Measurements from ENCODE around the gene CDADC1.

CDADC1 gene

DNA sequence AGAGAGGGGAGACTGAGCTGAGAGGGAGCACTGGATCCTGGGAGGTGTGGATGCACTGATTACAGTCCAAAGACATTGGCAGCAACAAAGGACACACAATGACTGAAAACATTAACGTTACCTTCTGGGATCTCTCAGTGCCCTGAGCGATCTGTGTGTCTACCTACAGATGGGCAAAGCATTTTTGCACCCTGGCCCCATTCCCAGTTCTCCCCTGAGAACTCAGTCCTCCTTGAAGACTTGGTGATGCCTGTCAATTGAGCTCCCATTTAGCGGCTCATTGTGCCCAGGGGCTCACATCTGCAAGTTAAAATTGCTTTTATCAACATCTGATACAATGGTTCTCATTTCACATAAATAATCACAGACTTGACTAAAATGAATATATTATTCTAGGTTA is 62.5 kb downstream of the CDADC1 start:
- H3K4me3 ChIP-seq, result no peak overlapping the region
- H3K27ac ChIP-seq, result peak overlapping the region; percentile 91
- TF ChIP-seq, protein P1, sequence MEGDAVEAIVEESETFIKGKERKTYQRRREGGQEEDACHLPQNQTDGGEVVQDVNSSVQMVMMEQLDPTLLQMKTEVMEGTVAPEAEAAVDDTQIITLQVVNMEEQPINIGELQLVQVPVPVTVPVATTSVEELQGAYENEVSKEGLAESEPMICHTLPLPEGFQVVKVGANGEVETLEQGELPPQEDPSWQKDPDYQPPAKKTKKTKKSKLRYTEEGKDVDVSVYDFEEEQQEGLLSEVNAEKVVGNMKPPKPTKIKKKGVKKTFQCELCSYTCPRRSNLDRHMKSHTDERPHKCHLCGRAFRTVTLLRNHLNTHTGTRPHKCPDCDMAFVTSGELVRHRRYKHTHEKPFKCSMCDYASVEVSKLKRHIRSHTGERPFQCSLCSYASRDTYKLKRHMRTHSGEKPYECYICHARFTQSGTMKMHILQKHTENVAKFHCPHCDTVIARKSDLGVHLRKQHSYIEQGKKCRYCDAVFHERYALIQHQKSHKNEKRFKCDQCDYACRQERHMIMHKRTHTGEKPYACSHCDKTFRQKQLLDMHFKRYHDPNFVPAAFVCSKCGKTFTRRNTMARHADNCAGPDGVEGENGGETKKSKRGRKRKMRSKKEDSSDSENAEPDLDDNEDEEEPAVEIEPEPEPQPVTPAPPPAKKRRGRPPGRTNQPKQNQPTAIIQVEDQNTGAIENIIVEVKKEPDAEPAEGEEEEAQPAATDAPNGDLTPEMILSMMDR (IDR thresholded peaks at IDR 0.05), result no peak
- no peak for DNase-seq (ENCODE audit: low spot score)

DNA sequence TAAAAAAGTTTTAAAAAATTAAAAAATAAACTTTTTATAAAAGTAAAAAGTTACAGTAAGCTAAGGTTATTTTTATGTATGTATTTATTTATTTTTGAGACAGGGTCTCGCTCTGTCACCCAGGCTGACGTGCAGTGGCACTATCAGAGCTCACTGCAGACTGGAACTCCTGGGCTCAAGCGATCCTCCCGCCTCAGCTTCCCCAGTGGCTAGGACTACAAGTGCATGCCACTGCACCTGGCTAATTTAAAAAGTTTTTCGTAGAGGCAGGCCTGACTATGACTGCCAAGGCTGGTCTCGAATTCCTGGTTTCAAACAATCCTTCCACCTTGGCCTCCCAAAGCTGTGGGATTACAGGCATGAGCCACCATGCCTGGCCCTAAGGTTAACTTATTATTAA is 64.1 kb downstream of the CDADC1 start:
- TF ChIP-seq, protein P1 (IDR thresholded peaks at IDR 0.05), result no peak
- H3K4me3 ChIP-seq, result no peak overlapping the region
- DNase-seq (ENCODE audit: low spot score), result no peak
- H3K27ac ChIP-seq, result no peak overlapping the region

DNA sequence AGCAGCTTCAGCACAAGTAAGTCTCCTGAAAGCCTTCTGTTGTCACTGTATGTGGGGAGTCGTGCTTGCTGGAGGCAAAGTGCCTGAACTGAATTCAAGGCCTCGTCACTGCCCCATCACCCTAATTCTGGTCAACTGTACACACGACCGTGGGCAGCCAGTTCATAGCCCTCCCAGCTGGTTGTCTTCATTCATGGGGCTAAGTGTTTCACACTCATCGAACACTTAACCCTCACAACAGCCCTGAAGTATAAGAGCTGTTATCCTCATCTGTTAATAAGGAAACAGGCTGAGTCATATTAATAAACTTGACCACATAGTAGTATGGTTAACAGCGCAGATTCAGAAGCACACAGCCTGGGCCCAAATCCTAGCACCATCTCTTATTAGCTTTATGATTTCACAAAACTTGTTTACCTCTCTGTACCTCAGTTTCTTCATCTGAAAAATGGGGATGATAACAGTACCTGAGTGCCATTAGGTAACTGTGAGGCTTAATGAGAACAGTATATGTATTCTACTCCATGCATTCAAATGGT is 66.7 kb downstream of the CDADC1 start:
- H3K4me3 ChIP-seq, result peak overlapping the region; percentile 8
- DNase-seq (ENCODE audit: low spot score), result no peak
- TF ChIP-seq, protein P1 (IDR thresholded peaks at IDR 0.05), result no peak
- H3K27ac ChIP-seq, result peak overlapping the region; percentile 75 to 92

GRCh38 chr13:49315036-49315565 is 67.4 kb downstream of the CDADC1 start:
- no peak for DNase-seq (ENCODE audit: low spot score)
- Histone ChIP-seq H3K4me3 (no peak overlapping the region), H3K27ac (peak overlapping the region; percentile 75 to 92)
- TF ChIP-seq, protein P1 (IDR thresholded peaks at IDR 0.05), result no peak

- H3K27ac ChIP-seq, result no peak overlapping the region
Measured at GRCh38 chr13:49315756-49316482, 68.2 kb downstream of the CDADC1 start.

GRCh38 chr13:49319551-49319950 is 71.8 kb downstream of the CDADC1 start:
- Histone ChIP-seq H3K4me3 (no peak overlapping the region), H3K27ac (peak overlapping the region; percentile 8 to 60)
- TF ChIP-seq, protein P1 (IDR thresholded peaks at IDR 0.05), result no peak
- no peak for DNase-seq (ENCODE audit: low spot score)

More at GRCh38 chr13:49315756-49316482, 68.2 kb downstream of the CDADC1 start:
- no peak overlapping the region for H3K4me3 ChIP-seq
- DNase-seq (ENCODE audit: low spot score), result no peak
- TF ChIP-seq, protein P1 (IDR thresholded peaks at IDR 0.05), result no peak

GRCh38 chr13:49319951-49320350 is 72.2 kb downstream of the CDADC1 start:
- no peak for DNase-seq (ENCODE audit: low spot score)
- no peak overlapping the region for H3K4me3 ChIP-seq
- peak overlapping the region; percentile 8 to 58 for H3K27ac ChIP-seq
- TF ChIP-seq, protein P1 (IDR thresholded peaks at IDR 0.05), result no peak

All from coronary artery (tissue), 2 donors.